Umbilical cord (tissue), 2 donors: Measurements from ENCODE around the gene GJB4. TPM values are rescaled to one million over a fixed set of nuclear protein-coding genes. Genes with fewer than 3 reads are reported as not detected.
A peak's percentile ranks its signal among the peaks of the same experiment; 100 is the strongest.
"Not testable (repeated sequence)": the region's sequence is repeated elsewhere in the genome, so short reads cannot be mapped to it uniquely, and the experiment has no call there.

Experiments used
- DNase-seq: peaks from one replicate; pipeline ENCODE4 v3.0.0-alpha.2; 2015; ENCODE audit warnings: low spot score
- total RNA-seq: library from RNA; depleted of rRNA; stranded (reverse); fragments of >200 nt; gene quantifications from one replicate; pipeline ENCODE4 v1.2.3, GENCODE V29; 2014; ENCODE audit warnings: low replicate concordance; ENCODE audit not compliant: insufficient read depth

Gene GJB4
- 0.24 TPM for total RNA-seq

- no peak for DNase-seq
Observed at GRCh38 chr1:34759503-34760357, at the start of gene GJB4. Gene GJB4, plus strand, starts transcription at chr1:34759740. Its CDS starts 1,515 bp downstream, at chr1:34761255.

- no peak for DNase-seq
Observed at GRCh38 chr1:34710812-34711211, 48.7 kb upstream of the GJB4 start.

GRCh38 chr1:34711485-34711884 is 48.1 kb upstream of the GJB4 start:
- DNase-seq: no peak

- no peak for DNase-seq
Observed at GRCh38 chr1:34712007-34712688, 47.4 kb upstream of the GJB4 start.

GRCh38 chr1:34713443-34713842 is 46.1 kb upstream of the GJB4 start:
- DNase-seq: no peak

GRCh38 chr1:34714386-34714785 is 45.2 kb upstream of the GJB4 start:
- no peak for DNase-seq

GRCh38 chr1:34715139-34715538 is 44.4 kb upstream of the GJB4 start:
- no peak for DNase-seq

GRCh38 chr1:34721241-34721640 is 38.3 kb upstream of the GJB4 start:
- DNase-seq: no peak

- no peak for DNase-seq
Observed at GRCh38 chr1:34721646-34722355, 37.7 kb upstream of the GJB4 start.

GRCh38 chr1:34726861-34727260 is 32.7 kb upstream of the GJB4 start:
- DNase-seq: no peak

- no peak for DNase-seq
Observed at GRCh38 chr1:34730485-34730884, 29.1 kb upstream of the GJB4 start.

GRCh38 chr1:34732831-34733230 is 26.7 kb upstream of the GJB4 start:
- DNase-seq: not testable (repeated sequence)

- DNase-seq: no peak
Observed at GRCh38 chr1:34736692-34737091, 22.8 kb upstream of the GJB4 start.

- not testable (repeated sequence) for DNase-seq
Observed at GRCh38 chr1:34737236-34737635, 22.3 kb upstream of the GJB4 start.

- no peak for DNase-seq
Observed at GRCh38 chr1:34739613-34740012, 19.9 kb upstream of the GJB4 start.

GRCh38 chr1:34740161-34740868 is 19.2 kb upstream of the GJB4 start:
- DNase-seq: peak; percentile 7

- DNase-seq: peak; percentile 67
Observed at GRCh38 chr1:34742667-34743270, 16.8 kb upstream of the GJB4 start.

GRCh38 chr1:34743775-34744174 is 15.8 kb upstream of the GJB4 start:
- DNase-seq: no peak

- DNase-seq: no peak
Observed at GRCh38 chr1:34744851-34745250, 14.7 kb upstream of the GJB4 start.

GRCh38 chr1:34745666-34746065 is 13.9 kb upstream of the GJB4 start:
- DNase-seq: no peak

GRCh38 chr1:34746101-34746500 is 13.4 kb upstream of the GJB4 start:
- no peak for DNase-seq
